NCI-H774 (cell line): Measurements from ENCODE around the gene CDHR2.
A peak's percentile ranks its signal among the peaks of the same experiment; 100 is the strongest.
"Not testable (repeated sequence)": the region's sequence is repeated elsewhere in the genome, so short reads cannot be mapped to it uniquely, and the experiment has no call there.

ENCODE experiments used
- DNase-seq: peaks from one replicate; lab custom pipeline; 2025; lab: John Stamatoyannopoulos, UW

The CDHR2 gene

DNA sequence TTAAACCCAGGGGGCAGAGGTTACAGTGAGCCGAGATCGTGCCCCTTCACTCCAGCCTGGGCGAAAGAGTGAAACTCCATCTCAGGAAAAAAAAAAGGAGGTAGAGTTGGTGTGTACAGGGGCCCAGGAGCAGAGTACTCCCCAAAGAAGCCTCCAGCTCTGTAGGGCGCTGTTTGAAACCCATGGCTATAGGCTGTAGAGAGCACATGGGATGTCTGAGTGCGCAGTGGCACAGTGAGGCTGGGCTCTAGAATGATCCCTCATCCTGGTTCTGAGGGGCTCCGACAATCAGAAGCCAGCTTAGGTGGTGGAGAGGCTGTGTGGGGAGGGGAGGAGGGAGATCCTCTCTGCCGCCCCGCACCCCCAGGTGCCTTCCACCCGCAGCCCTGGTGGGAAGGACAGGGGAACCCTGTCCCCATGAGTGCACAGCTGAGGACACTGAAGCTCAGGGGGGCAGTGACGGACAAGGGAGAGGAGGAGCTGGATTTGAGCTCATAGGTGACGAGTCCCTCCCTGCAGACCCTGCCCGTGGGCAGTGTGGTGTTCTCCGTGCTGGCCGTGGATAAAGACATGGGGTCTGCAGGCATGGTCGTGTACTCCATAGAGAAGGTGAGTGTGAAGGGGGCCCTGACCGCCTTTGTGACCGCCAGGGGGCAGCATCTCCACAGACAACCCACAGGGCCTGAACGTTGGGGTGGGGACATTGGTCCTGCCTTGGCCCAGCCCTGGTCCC is 24.6 kb downstream of the CDHR2 start:
- DNase-seq = peak; percentile 21

DNA sequence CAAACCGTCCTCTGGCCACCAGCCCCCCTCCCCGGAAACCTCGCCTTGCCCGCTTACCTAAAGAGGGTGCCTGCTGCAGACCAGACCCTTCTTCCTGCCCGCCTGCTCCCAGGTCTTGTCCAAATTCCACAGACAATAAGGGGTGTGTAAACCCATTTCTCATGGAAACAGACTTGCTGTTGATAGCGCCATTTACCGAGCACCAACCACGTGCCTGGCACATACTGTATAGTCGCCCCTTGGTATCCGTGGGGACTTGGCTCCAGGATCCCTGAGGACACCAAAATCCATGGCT is 25.1 kb downstream of the CDHR2 start:
- no peak for DNase-seq

- DNase-seq = no peak
Observed at GRCh38 chr5:176575066-176575465, 25.9 kb downstream of the CDHR2 start.

DNA sequence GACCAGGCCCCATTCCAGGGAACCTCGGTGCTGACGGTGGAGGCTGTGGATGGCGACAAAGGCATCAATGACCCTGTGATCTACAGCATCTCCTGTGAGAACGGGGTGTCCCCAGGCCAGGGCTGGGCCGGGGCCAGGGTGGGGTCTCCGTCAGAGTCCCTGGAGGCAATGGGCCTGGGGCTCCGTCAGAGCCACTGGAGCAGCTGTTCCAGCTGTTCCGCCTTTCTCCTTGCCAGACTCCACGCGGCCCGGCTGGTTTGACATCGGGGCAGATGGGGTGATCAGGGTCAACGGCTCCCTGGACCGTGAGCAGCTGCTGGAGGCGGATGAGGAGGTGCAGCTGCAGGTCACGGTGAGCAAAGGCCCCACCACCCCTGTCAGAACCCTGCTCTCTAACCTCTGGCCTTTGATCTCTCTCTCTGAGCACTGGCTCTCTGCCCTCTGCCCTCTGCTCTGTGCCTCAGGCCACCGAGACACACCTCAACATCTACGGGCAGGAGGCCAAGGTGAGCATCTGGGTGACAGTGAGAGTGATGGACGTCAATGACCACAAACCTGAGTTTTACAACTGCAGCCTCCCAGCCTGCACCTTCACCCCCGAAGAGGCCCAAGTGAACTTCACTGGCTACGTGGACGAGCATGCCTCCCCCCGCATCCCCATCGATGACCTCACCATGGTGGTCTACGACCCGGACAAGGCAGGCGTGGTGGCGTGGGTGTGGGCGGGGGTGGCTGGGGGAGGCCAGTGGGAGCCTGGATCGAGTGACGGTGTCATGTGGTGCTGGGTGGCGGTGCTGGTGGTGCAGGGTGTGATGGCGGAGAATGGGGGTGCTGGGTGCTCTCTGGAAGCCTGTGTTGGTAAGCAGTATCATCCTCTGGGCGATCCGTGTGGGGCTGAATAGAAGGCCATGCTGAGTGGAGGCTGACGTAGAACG is 26.6 kb downstream of the CDHR2 start:
- DNase-seq = no peak

GRCh38 chr5:176577312-176578176 is 28.4 kb downstream of the CDHR2 start:
- no peak for DNase-seq

DNA sequence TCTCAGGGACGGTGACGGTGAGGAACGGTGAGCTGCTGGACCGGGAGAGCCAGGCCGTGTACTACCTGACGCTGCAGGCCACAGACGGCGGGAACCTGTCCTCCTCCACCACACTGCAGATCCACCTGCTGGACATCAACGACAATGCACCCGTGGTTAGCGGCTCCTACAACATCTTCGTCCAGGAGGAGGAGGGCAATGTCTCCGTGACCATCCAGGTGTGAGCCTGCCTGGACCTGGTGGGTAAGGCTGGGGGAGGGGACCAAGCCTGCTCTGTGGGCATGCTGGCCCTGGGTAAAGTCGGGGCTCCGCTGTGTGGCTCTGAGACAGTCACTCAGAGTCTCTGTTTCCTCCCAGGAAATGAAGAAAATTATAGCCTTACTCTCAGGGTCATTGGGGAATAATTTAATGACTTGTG is 29.3 kb downstream of the CDHR2 start:
- DNase-seq = peak; percentile 61

DNA sequence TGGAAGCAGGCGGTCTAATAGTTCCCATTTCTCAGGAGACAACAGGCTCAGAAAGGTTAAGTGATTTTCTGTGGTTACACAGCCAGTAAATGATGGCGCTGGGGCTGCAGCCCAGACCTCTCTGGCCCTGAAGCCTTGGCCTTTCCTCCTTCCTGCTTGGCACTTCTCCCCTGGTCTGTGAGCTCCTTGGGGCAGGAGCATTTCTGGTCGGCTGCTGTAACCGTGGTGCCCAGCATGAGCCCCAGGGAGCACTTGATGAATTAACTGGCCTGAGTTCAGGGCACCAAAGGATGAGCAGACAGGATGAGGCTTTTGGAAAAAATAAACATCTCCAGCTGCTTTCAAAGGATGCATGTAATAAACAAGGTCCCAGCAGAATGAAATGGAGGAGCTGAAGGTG is 30.2 kb downstream of the CDHR2 start:
- DNase-seq = no peak

DNA sequence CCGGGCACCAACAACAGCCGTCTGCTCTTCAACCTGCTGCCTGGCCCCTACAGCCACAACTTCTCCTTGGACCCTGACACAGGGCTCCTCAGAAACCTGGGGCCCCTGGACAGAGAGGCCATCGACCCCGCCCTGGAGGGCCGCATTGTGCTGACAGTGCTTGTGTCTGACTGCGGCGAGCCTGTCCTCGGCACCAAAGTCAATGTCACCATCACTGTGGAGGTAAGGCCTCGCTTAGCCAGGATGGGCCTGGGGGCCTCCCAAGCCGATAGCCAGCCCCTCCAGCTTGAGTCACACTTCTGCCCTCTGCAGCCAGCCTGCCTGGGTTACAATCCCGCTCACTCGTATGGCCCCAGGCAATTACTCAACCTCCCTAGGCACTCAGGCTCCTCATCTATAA is 32.2 kb downstream of the CDHR2 start:
- DNase-seq = no peak

GRCh38 chr5:176583076-176583475 is 33.9 kb downstream of the CDHR2 start:
- no peak for DNase-seq

- no peak for DNase-seq
Observed at GRCh38 chr5:176587398-176587797, 38.3 kb downstream of the CDHR2 start.

- no peak for DNase-seq
Observed at GRCh38 chr5:176588297-176588696, 39.2 kb downstream of the CDHR2 start.

- no peak for DNase-seq
Observed at GRCh38 chr5:176589039-176589769, 40.1 kb downstream of the CDHR2 start.

DNA sequence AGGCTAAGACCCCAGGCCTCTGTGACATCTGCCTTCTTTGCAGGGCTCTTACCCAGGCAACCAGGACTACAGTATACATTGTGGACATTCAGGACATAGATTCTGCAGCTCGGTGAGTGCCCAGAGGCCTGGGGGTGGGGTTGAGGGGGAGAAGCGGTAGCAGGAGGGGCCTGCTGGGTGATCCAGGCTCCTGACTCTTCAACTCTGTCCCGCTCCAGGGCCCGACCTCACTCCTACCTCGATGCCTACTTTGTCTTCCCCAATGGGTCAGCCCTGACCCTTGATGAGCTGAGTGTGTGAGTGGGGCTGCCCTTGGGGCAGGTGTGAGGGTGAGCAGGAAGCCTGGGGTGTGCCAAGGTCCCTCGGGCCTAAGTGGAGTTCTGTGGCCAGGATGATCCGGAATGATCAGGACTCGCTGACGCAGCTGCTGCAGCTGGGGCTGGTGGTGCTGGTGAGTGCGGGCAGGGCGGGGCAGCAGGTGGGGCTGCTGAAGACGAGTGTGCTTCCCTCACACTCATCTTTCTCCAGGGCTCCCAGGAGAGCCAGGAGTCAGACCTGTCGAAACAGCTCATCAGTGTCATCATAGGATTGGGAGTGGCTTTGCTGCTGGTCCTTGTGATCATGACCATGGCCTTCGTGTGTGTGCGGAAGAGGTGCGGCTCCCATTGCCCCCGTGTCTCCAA is 41.0 kb downstream of the CDHR2 start:
- no peak for DNase-seq

DNA sequence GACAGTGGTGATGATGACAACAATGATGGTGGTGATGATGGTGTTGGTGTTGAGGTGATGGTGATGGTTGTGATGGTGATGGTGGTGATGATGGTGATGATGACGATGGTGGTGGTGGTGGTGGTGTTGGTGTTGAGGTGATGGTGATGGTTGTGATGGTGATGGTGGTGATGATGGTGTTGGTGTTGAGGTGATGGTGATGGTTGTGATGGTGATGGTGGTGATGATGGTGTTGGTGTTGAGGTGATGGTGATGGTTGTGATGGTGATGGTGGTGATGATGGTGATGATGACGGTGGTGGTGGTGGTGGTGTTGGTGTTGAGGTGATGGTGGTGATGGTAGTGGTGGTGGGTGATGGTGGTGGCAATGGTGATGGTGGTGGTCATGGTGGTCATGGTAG is 42.5 kb downstream of the CDHR2 start:
- not testable (repeated sequence) for DNase-seq

- DNase-seq = no peak
Observed at GRCh38 chr5:176592573-176592972, 43.4 kb downstream of the CDHR2 start.

- DNase-seq = no peak
Observed at GRCh38 chr5:176593273-176593869, 44.2 kb downstream of the CDHR2 start.

DNA sequence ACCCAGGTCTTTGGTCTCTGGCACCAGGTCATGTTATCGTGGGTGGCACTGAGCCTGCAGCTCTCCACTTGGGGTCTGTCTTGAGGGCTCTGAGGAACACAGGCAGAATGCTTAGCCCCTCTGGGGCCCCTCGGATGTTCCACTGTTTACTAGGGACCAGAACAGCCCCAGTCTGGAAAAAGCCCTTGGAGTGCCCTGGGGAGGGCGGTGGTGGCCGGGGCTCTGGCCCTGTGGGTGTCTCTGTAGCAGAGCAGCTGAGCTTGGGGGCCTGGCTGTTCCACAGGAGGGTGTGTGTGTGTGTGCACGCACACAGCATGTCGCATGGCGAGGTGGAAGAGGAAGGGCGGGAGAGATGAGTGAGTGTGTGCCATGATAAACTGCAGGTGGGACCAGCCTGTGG is 45.4 kb downstream of the CDHR2 start:
- no peak for DNase-seq

DNA sequence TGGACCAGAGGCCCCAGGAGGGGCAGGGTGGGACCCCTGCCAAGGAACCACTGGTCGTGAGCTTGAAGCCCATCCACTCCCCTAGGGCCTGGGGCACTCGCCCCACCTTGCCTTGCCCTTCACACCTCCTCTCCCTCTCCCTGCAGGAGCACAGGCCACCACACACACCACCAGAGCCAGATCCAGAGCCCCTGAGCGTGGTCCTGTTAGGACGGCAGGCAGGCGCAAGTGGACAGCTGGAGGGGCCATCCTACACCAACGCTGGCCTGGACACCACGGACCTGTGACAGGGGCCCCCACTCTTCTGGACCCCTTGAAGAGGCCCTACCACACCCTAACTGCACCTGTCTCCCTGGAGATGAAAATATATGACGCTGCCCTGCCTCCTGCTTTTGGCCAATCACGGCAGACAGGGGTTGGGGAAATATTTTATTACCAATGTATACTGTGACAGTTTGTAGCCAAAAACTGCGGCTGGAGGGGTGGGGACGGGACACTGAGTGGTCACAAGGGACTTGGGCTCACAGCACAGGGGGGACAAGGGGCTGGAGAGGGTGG is 46.3 kb downstream of the CDHR2 start:
- no peak for DNase-seq

DNA sequence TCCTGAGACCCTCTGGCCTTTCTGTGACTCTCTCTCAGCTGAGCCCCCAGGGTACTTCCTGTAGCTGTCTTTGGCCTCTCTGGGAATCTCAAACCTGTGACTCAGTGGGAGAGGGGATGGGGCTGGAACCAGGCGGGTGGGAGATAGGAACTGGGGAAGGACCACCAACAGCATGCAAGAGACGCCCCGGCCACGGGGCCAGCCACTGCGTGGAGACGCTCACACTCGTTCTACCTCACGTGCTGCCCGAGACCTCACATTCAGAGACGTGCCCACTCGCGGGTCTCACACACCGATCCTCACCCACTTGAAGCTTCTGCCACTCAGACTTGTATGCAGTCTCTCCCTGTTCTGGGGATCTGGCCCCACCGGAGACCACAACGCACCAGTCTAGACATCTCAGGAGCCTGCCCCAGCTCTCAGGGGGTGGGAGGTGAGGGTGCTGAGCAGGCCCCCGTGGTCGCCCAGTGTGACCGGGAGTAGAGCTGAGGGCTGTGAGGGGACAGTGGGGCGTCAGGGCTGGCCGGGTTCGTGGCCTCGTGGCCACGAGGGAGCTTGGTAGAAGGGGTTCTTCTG is 47.0 kb downstream of the CDHR2 start:
- DNase-seq = no peak
